ENCODE results near the gene GAREM1.

DNA sequence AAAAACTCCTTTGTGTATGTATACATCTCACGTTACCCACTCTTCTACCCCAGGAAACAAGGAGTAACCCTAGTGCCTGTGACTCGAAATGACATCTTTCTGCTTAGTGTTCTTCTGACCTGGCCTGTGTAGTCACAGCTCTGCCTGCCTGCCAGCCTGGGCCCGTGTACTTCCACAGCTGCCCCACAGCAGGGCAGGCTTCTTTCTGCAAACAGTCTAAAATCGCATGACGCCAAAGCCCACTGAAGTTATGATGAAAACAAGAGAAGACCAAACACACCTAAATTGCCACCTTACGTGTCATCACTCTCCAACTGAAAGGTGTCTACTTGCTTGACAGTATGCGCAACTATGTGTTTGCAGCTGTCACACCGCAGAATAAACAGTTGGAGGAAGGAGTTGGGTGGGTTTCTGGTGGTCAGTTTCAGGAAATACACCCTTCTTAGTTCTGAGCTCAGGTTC, 1.5 kb downstream of the GAREM1 start:
- TF ChIP-seq EZH2 (IDR thresholded peaks at IDR 0.05; ENCODE audit: low read length, missing control alignments) (no peak), CTCF (conservative IDR thresholded peaks at IDR 0.05 in 1 of 2, IDR thresholded peaks at IDR 0.05 in 1 of 2; ENCODE audit: low read depth in 1 of 2, low read length in 2 of 2) (peak; percentile 11 to 40)
